ENCODE data around the gene TASP1.
"Not testable (repeated sequence)": the region's sequence is repeated elsewhere in the genome, so short reads cannot be mapped to it uniquely, and the experiment has no call there.

Gene TASP1

GRCh38 chr20:13648291-13649228 lies 9.8 kb upstream of the TASP1 start:
- no peak for DNase-seq

- DNase-seq: no peak
Measured at GRCh38 chr20:13644010-13644409, 5.3 kb upstream of the TASP1 start.

DNA sequence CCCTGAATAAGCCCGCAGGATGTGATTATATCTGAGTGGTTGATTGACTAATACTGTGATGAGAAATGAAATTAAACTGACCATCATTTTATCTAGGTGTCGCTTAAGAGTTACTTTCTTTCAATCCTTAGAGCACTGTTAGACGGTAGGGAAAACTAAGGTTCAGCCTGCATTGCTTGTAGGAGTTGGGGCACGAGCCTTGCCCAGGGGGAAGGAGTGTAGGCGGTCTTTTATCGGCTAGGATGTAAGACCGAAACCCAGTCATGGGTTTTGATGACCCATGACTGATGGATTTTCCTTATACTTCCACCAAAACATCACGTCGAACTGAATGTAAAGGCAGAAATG lies 392 bp upstream of the TASP1 start:
- DNase-seq: no peak

DNA sequence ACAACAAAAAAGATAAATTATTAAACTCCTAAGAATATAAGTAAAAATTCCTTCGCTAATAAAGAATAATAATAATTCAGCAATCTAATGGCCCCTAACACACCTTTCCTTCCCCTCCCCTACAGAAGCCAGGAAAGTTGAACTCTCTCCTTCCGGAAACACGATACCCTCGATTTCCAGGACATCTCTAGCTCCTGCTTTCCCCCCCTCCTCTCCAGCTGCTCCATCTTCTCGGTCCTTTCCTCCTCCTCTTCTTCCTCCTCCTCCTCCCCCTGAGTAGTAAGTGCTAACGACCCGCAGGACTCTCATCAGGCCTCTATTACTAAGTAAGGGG lies 603 bp downstream of the TASP1 start:
- no peak for DNase-seq

- DNase-seq: no peak
Measured at GRCh38 chr20:13632431-13632830, 6.3 kb downstream of the TASP1 start.

DNA sequence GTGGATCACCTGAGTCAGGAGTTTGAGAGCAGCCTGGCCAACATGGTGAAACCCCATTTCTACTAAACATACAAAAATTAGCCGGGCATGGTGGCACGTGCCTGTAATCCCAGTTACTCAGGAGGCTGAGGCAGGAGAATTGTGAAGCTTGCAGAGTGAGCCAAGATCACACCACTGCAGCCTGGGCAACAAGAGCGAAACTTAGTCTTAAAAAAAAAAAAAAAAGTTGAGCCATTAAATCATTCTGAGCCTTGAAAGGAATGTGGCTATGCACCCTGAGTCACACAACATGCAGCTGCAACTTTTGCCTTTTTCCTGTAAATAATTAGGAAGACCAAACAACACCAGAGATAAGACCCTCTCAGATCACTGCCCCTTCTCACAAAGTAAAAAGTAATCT lies 11.2 kb downstream of the TASP1 start:
- not testable (repeated sequence) for DNase-seq

- DNase-seq: no peak
Measured at GRCh38 chr20:13626724-13627123, 12.0 kb downstream of the TASP1 start.

DNA sequence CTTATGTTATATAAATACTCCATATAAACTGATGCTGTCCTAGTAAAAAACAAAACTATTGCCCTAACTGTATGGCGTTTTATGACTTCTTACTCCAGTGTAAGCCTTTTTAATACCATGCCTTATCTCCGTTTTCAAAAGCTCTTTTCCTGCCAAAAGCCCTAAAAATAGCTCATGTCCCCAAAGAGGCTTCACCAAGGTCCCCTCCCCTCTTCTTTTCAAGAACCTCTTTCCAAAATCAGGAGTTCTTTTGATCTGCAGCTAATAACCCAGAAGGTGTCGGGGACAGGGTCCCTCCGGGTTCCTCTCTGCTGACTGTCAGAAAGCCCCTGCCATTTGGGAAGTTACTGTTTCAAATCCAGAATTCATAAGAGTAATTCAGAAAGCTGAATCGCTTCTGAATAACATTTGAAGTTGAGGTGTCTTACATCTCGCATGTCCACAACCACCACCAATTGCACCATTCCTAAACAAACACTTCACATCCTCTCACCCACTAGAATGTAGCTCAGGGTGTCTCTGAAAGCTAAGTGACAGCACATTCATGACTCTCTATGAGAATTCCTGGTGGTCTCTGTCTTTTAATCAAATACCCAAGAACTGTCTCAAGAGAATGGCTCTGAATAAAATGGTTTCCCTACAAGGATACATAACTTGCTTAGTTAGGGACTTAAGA lies 13.3 kb downstream of the TASP1 start:
- no peak for DNase-seq

- DNase-seq: not testable (repeated sequence)
Measured at GRCh38 chr20:13619415-13619814, 19.3 kb downstream of the TASP1 start.

DNA sequence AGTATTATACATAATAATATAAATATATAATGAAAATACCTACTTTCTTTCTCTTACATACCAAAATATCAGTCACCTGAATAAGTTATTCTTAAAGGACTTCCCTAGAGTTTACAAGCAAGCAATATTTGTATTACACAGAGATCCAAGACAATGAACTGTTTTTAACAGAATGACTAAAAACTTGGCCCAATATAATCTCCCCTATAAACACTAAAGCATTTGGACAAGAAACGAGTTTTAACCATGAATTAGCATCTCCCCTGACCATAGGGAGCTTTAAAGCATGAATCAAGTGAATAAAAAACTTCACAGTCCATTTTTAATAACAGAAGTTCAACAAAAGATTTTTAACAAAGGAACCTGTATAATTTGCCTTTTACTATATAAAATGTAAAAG lies 20.3 kb downstream of the TASP1 start:
- DNase-seq: not testable (repeated sequence)

GRCh38 chr20:13617585-13617984 lies 21.1 kb downstream of the TASP1 start:
- DNase-seq: not testable (repeated sequence)

DNA sequence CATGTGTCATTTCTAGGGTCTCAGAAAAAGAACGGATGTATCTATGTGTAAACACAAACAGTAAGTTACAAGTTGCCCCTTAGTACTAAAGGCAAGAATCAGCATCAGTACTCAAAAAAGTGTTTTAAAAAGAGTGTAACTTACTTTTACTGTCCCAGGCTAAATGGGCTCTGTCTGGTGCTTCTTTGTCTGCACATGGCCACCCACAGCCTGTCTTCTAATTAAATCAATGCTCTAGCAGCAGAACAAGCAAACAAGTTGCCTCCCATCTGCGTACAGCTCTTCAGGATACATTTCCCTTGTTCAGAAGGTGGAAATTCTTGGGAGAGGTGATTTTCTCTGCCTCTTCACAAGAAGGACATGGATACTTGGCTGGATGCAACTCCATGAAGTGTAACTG lies 22.0 kb downstream of the TASP1 start:
- DNase-seq: not testable (repeated sequence)

GRCh38 chr20:13613917-13614316 lies 24.8 kb downstream of the TASP1 start:
- no peak for DNase-seq

- DNase-seq: no peak
Measured at GRCh38 chr20:13611611-13612125, 27.1 kb downstream of the TASP1 start.

- peak in 1 of 2 donors; percentile 1 for DNase-seq
Measured at GRCh38 chr20:13610184-13610583, 28.5 kb downstream of the TASP1 start.

DNA sequence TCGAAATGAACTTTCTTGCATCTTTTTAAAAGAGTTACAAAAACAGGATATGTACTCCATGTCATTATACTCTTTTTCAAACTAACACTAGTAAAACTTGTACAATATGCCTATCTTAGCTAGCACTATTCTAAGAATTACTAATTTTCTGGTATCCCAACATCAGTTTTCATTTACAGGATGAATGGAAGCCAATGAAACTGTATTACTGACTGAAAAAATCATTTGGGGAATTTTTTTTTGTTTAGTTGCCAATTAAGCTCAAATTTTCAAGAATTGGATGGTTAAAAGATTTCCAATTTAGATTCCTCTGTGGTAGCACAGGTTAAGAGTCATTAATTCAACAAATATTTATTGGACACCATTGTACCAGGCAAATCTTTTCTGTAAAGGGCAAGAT lies 30.7 kb downstream of the TASP1 start:
- DNase-seq: no peak

GRCh38 chr20:13593423-13593822 lies 45.3 kb downstream of the TASP1 start:
- DNase-seq: not testable (repeated sequence)

DNA sequence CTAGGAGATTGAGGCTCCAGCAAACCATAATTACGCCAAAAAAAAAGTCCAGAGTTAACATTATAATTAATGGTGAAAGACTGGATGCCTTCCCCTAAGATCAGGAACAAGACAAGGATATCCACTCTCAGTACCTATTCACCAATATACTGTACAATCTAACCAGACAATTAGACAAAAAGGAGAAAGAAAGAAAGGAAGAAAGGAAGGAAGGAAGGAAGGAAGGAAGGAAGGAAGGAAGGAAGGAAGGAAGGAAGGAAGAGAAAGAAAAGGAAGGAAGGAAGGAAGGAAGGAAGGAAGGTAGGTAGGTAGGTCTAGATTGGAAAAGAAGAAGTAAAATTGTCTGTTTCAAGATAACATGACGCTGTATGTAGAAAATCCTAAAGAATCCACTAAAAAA lies 50.7 kb downstream of the TASP1 start:
- DNase-seq: no peak

- no peak for DNase-seq
Measured at GRCh38 chr20:13587370-13587769, 51.4 kb downstream of the TASP1 start.

DNA sequence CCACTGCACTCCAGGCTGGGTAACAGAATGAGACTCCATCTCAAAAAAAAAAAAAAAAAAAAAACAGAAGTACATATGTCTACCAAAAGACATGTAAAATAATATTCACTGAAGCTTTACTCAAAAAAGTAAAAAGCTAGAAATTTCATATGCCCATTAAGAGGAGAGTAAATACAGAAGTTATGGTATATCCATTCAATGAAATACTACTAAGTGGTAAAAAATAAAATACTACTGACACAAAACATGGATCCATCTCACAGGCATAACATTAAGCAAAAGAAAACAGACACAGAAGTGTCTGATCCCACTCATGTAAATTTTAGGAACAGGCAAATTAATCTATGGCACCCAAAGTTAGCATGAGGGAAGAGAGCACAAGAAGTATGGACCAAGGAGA lies 52.6 kb downstream of the TASP1 start:
- DNase-seq: no peak

DNA sequence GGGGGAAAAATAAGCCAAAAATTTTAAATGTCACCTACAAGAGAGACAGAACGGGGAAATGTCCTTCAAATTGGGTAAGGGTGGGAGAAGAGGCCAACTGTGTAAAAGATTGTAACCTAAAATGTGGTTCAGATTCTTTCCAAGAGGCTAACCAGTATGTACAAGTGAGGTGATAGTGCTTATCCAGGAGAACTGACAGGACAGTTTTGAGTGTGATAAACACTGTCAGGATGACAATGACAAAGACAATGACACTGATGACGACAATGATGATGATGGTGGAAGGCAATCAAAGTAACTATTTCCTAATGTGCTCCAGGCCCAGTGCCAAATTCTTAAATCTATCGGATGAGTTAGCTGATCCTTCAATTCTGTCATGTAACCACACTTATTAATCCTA lies 57.3 kb downstream of the TASP1 start:
- no peak for DNase-seq

- no peak for DNase-seq
Measured at GRCh38 chr20:13580707-13581106, 58.0 kb downstream of the TASP1 start.

GRCh38 chr20:13574071-13574470 lies 64.7 kb downstream of the TASP1 start:
- no peak for DNase-seq

GRCh38 chr20:13571662-13572061 lies 67.1 kb downstream of the TASP1 start:
- no peak for DNase-seq
